Stomach (tissue), 9 donors: ENCODE measurements around the gene KCNQ4. TPM values are rescaled to one million over a fixed set of nuclear protein-coding genes. Genes with fewer than 3 reads are reported as not detected.

Experiments
- DNase-seq, 2 donors: peaks; one replicate each; pipeline versions ENCODE4 v3.0.0 to v3.0.0-alpha.2; 2013 to 2019
- H3K27ac ChIP-seq, 5 donors: fragments of 200-600 bp in 4 of 5; sonication (generic) in 4 of 5; one replicate each; pipeline ENCODE4 v1.5.1; 2013 to 2019; ENCODE audit warnings: mild to moderate bottlenecking in 1 of 5, moderate library complexity in 1 of 5
- H3K27me3 ChIP-seq, 3 donors: fragments of 200-600 bp; sonication (generic); one replicate each; pipeline ENCODE4 v1.5.1; 2017 to 2019; ENCODE audit warnings: mixed run types in 1 of 3
- H3K36me3 ChIP-seq, 4 donors: fragments of 200-600 bp; sonication (generic); 1 replicate in 3 of 4; 2 replicates in 1 of 4; pipeline ENCODE4 v1.5.1; 2016 to 2019
- H3K4me1 ChIP-seq, 4 donors: fragments of 200-600 bp; sonication (generic); one replicate each; pipeline ENCODE4 v1.5.1; 2016 to 2019
- H3K4me3 ChIP-seq, 4 donors: fragments of 200-600 bp; sonication (generic) in 3 of 4; one replicate each; pipeline ENCODE4 v1.5.1; 2016 to 2019; ENCODE audit warnings: mild to moderate bottlenecking in 1 of 4
- H3K9me3 ChIP-seq, 4 donors: fragments of 200-600 bp; sonication (generic); one replicate each; pipeline ENCODE4 v1.5.1; 2016 to 2019
- CTCF ChIP-seq, 7 experiments: fragments of 450-650 bp in 4 of 7; fragments of 200-600 bp in 3 of 7; sonication (generic) in 3 of 7; IDR thresholded peaks; one replicate each; pipeline ENCODE4 v1.5.1; 2016 to 2019; ENCODE audit warnings: antibody characterized with exemption in 7 of 7, control low read depth in 2 of 7, mild to moderate bottlenecking in 1 of 7
- EP300 ChIP-seq: sonication (generic); formaldehyde crosslinking; IDR thresholded peaks from one replicate; pipeline ENCODE4 v1.6.1; 2017; ENCODE audit warnings: antibody characterized with exemption
- POLR2A ChIP-seq, 4 donors: fragments of 450-650 bp; IDR thresholded peaks; one replicate each; pipeline ENCODE4 v1.6.1; 2016; ENCODE audit warnings: antibody characterized with exemption in 4 of 4, control low read depth in 2 of 4, mild to moderate bottlenecking in 1 of 4, moderate library complexity in 1 of 4
- POLR2AphosphoS5 ChIP-seq, 3 donors: sonication (generic); formaldehyde crosslinking; IDR thresholded peaks; one replicate each; pipeline ENCODE4 v1.6.1; 2016; ENCODE audit warnings: antibody characterized with exemption in 3 of 3
- WGBS, 5 donors: extraction: QIAGEN DNeasy Blood & Tissue Kit in 3 of 5; methylation state at CpG; one replicate each; pipeline versions ENCODE4 v1.1.5 to v1.1.7; 2013 to 2018; 5-methylcytosine and 5-hydroxymethylcytosine counted together
- intact Hi-C: fragments of 100-400 bp; cut with DNase I; formaldehyde crosslinking; loops from one replicate; pipeline ENCODE4 v1.15.1; 2023; ENCODE audit warnings: low total_unique reads
- polyA plus RNA-seq, 3 donors: library from polyadenylated mRNA; stranded (reverse); fragments of 200-250 nt; gene quantifications; one replicate each; pipeline ENCODE4 v1.2.3, GENCODE V29; 2013
- total RNA-seq, 5 donors: library from RNA; depleted of rRNA; stranded (reverse); fragments of >200 nt; gene quantifications; one replicate each; pipeline versions ENCODE4 v1.1.0 to v1.2.3, GENCODE V29; 2014 to 2016
- donor health status: healthy with polysubstance abuse.
- donor health status: Bipolar disorder and iron deficiency.
- donor health status: healthy.

The KCNQ4 gene
- total and polyA plus RNA-seq, 8 donors, result 0.31 to 7.6 (median 0.58) TPM; not detected in 1

DNA sequence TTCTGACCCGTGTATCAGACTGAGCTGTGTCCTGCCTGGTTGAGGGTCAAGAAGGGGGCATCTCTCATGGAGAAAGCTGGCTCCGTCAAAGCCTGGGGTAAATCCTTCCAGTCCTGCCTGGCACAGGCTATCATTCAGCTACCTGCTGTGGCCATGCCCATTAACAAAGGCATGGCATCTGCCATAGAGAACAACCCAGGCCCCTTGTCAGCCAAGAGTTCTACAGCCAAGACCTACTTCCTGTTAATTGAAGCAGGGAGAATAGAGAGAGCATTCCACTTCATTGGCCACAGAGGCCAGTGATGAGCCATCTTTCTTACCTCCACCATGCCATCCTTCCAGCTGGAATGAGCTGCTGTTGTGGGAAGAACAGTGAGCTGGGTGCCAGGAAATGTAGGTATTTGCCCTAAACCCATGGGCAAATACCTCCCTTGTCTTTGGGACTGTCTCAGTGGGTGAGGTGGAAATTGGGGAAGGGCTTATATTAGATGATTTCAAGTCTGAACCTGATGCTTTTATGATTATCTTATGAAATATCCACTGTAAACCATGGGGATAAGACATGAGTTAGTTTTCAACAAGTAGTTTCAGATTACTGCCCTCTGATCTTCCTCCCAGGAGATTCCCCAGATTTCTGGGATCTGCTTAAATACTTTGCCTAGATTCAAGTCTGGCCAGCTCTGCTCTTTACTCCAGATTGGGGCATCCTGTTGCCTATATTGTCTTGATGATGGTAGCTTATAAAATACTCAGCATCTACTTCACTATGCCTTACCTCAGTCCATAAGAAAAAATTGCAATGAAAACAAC lies 11.2 kb upstream of the KCNQ4 start:
- WGBS, 5 donors, result 80 to 86% (median 83%) methylated on average over 2 of the region's 2 CpGs
- Histone ChIP-seq H3K9me3 (no peaks in the 10 kb centered on the region), H3K4me3 (no peak overlapping the region), H3K4me1 (peaks cover 0 to 15% (median 12%) of the 10 kb centered on the region in 4 donors), H3K27me3 (no peaks in the 10 kb centered on the region), H3K27ac (no peak overlapping the region), H3K36me3 (peaks cover 29 to 68% (median 68%) of the 10 kb centered on the region in 4 donors)
- intact Hi-C loops, result loop anchor here (10.0 kb wide), 1 partner anchor 72 kb away; no protein-coding TSS in a partner anchor
- DNase-seq, result no peak
- no peak for TF ChIP-seq CTCF (IDR thresholded peaks at IDR 0.05)
- TF ChIP-seq POLR2AphosphoS5 (IDR thresholded peaks at IDR 0.05), result no peak
- no peak for TF ChIP-seq EP300
- TF ChIP-seq POLR2A (IDR thresholded peaks at IDR 0.05), result no peak

- peaks cover 24 to 57% (median 53%) of the 10 kb centered on the region in 4 donors for H3K36me3 ChIP-seq
These were observed 9.8 kb upstream of the KCNQ4 start for GRCh38 chr1:40773748-40774265.

DNA sequence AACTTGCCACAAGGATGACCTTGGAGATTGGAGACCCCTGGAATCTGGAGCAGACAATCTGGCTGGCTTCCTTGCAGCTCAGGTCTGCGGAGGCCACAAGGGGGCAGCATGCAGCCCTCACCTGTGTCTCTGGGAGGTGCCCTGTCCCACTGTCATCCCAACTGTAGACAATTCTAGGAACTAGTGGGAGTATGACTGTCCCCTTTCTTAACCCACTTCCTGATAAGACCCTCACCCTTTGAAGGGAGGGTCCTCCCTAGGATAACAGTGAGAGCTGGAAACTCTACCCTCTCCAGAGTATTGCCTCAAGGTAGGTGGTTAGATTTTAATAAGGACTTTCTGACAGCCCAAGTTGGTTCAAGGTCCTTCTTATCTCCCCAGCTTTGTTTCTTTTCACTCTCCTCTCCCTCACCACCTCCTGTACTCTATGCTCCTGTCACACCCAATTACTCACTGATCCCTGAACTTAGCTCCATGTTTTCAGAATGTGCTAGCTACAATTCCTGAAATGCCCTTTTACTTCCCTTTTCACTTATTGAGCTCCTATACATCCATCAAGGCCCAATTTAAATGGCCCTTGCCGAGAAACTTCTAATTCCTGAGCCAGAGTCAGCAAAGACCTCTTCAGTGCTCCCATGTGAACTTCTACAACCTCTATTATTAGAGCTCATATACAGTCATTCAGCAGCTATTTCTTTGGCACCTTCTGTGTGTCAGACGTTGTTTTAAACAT lies 9.2 kb upstream of the KCNQ4 start:
- no peak overlapping the region for H3K4me3 ChIP-seq
- 16 to 43% (median 24%) methylated on average over 3 of the region's 3 CpGs for WGBS, 5 donors
- intact Hi-C loops, result loop anchor here (10.0 kb wide), 1 partner anchor 70 kb away; no protein-coding TSS in a partner anchor
- H3K27ac ChIP-seq, result no peak overlapping the region
- TF ChIP-seq CTCF (IDR thresholded peaks at IDR 0.05), result peak in 4 of 7 experiments; percentile 63 to 77 (median 72)
- TF ChIP-seq EP300, result no peak
- H3K27me3 ChIP-seq, result no peaks in the 10 kb centered on the region
- H3K4me1 ChIP-seq, result peaks cover 0 to 15% (median 12%) of the 10 kb centered on the region in 4 donors
- H3K36me3 ChIP-seq, result peaks cover 18 to 51% (median 47%) of the 10 kb centered on the region in 4 donors
- H3K9me3 ChIP-seq, result no peaks in the 10 kb centered on the region
- peak; percentile 66 to 76 for DNase-seq

More at GRCh38 chr1:40773748-40774265, 9.8 kb upstream of the KCNQ4 start:
- TF ChIP-seq CTCF (IDR thresholded peaks at IDR 0.05), result peak in 1 of 7 experiments; percentile 43
- no peak for TF ChIP-seq EP300
- TF ChIP-seq POLR2AphosphoS5 (IDR thresholded peaks at IDR 0.05), result no peak
- intact Hi-C loops, result loop anchor here (10.0 kb wide), 1 partner anchor 71 kb away; no protein-coding TSS in a partner anchor
- no peaks in the 10 kb centered on the region for H3K9me3 ChIP-seq
- H3K27me3 ChIP-seq, result no peaks in the 10 kb centered on the region
- DNase-seq, result no peak
- peaks cover 0 to 15% (median 12%) of the 10 kb centered on the region in 4 donors for H3K4me1 ChIP-seq
- peak overlapping the region in 1 of 5 donors; percentile 18 for H3K27ac ChIP-seq
- 31 to 56% (median 35%) methylated on average over 6 of the region's 6 CpGs for WGBS, 5 donors
- no peak overlapping the region for H3K4me3 ChIP-seq
